HepG2 (cell line): ENCODE data around the gene C2. TPM values are rescaled to one million over a fixed set of nuclear protein-coding genes. Genes with fewer than 3 reads are reported as not detected.

Experiments used
- CTCF ChIP-seq: sonication (generic); formaldehyde crosslinking; IDR thresholded peaks from 2 replicates; pipeline ENCODE4 v1.5.0; 2020; ENCODE audit warnings: mild to moderate bottlenecking, missing genetic modification reagents, moderate library complexity
- ELF3 ChIP-seq: IDR thresholded peaks from 2 replicates; pipeline ENCODE4 v1.6.1; 2016; ENCODE audit warnings: missing genetic modification reagents, missing compliant biosample characterization
- KLF15 ChIP-seq: sonication (generic); formaldehyde crosslinking; IDR thresholded peaks from 2 replicates; pipeline ENCODE4 v1.8.1; 2023; ENCODE audit warnings: borderline replicate concordance, mild to moderate bottlenecking, inconsistent platforms, missing genetic modification reagents, mixed read lengths
- KMT2B ChIP-seq: IDR thresholded peaks from 2 replicates; pipeline ENCODE4 v1.6.1; 2016; ENCODE audit warnings: missing genetic modification reagents, missing compliant biosample characterization
- PHB2 ChIP-seq: fragments of 450-650 bp; IDR thresholded peaks from 2 replicates; pipeline ENCODE4 v1.6.1; 2018; ENCODE audit not compliant: partially characterized antibody
- RXRB ChIP-seq: IDR thresholded peaks from 2 replicates; pipeline ENCODE4 v1.6.1; 2016; ENCODE audit warnings: borderline replicate concordance, missing genetic modification reagents, missing compliant biosample characterization
- STAT6 ChIP-seq: sonication (generic); formaldehyde crosslinking; IDR thresholded peaks from 2 replicates; pipeline ENCODE4 v1.4.0; 2020; ENCODE audit warnings: missing genetic modification reagents, mild to moderate bottlenecking, borderline replicate concordance
- ZBTB14 ChIP-seq: sonication (generic); formaldehyde crosslinking; IDR thresholded peaks from 2 replicates; pipeline ENCODE4 v1.4.0; 2020; ENCODE audit warnings: missing genetic modification reagents
- ZNF318 ChIP-seq: sonication (generic); formaldehyde crosslinking; IDR thresholded peaks from 2 replicates; pipeline ENCODE4 v1.4.0; 2020; ENCODE audit warnings: mild to moderate bottlenecking, missing genetic modification reagents
- ZNF550 ChIP-seq: sonication (generic); formaldehyde crosslinking; IDR thresholded peaks from 2 replicates; pipeline ENCODE4 v1.4.0; 2020; ENCODE audit warnings: mild to moderate bottlenecking, missing genetic modification reagents, borderline replicate concordance
- ZNF766 ChIP-seq: sonication (generic); formaldehyde crosslinking; IDR thresholded peaks from 2 replicates; pipeline ENCODE4 v1.5.0; 2020; ENCODE audit warnings: missing genetic modification reagents, borderline replicate concordance
- ZSCAN5A ChIP-seq: sonication (generic); formaldehyde crosslinking; IDR thresholded peaks from 2 replicates; pipeline ENCODE4 v1.8.0; 2022; ENCODE audit warnings: mild to moderate bottlenecking, missing genetic modification reagents, borderline replicate concordance
- polyA plus RNA-seq, 8 experiments: library from polyadenylated mRNA; depleted of rRNA in 3 of 8; stranded (reverse) in 7 of 8; unstranded in 1 of 8; fragments of >200 nt; fragmentation: Illumina TruSeq in 4 of 8; extraction: Trizol in 4 of 8; gene quantifications; 2 replicates each; pipeline versions ENCODE4 v1.2.1 to v1.2.3, GENCODE V29; 2011 to 2016; ENCODE audit warnings: low read depth in 4 of 8, missing spikeins in 1 of 8, mixed read lengths in 1 of 8; ENCODE audit not compliant: insufficient read depth in 1 of 8
- total RNA-seq, 5 experiments: library from RNA; depleted of rRNA; stranded (reverse); fragments of >200 nt; fragmentation: Illumina TruSeq; extraction: Trizol; gene quantifications; 2 replicates each; pipeline ENCODE4 v1.2.3, GENCODE V29; 2016; ENCODE audit warnings: low read depth in 1 of 5

The C2 gene
- total and polyA plus RNA-seq, 2 of the 13 experiments (the other 11 are each of a cell fraction or from before 2014, with no cell fraction given) = 165 to 307 TPM

GRCh38 chr6:31907158-31907813 lies 20.2 kb upstream of the C2 start (continued):
- no peak for TF ChIP-seq ZSCAN5A (CRISPR knock-in tag)
- no peak for TF ChIP-seq CTCF (CRISPR knock-in tag)
- TF ChIP-seq ZBTB14 (CRISPR knock-in tag) = no peak; the same call in 1 of the 2 replicates
- no peak for TF ChIP-seq KMT2B
- no peak for TF ChIP-seq PHB2
- no peak for TF ChIP-seq STAT6 (CRISPR knock-in tag)
- peak; percentile 69; the same call in 1 of the 2 replicates for TF ChIP-seq ZNF766 (CRISPR knock-in tag)
- peak; percentile 31; the same call in 1 of the 2 replicates for TF ChIP-seq RXRB
- no peak for TF ChIP-seq ZNF318 (CRISPR knock-in tag)
- TF ChIP-seq ELF3 (CRISPR knock-in tag) = no peak
- TF ChIP-seq ZNF550 = no peak
- no peak for TF ChIP-seq KLF15
